ENCODE data around the gene GARNL3.

GARNL3 gene

GRCh38 chr9:127233550-127233949 is 31.0 kb upstream of the GARNL3 start:
- no peak for DNase-seq (ENCODE audit: low read depth)

DNA sequence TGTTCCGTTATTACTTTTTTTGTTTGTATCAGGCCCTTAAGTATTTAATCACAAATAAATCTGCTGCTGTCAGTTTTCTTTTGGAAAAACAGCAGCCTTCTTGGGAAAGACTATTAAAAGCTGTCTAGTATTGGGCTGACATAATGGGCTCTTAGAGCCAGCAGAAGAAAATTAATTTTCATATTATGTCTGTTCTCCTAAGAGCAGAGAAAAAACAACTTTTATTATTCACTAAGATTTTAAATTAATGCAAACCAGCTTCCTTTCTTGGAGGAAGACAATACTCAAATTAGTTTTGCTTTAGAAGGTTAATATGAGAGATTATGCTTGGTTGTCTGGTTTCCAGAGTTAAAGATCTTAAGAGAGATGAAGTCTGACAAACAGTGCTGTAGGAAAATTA is 30.6 kb upstream of the GARNL3 start:
- DNase-seq (ENCODE audit: low read depth), result no peak

DNA sequence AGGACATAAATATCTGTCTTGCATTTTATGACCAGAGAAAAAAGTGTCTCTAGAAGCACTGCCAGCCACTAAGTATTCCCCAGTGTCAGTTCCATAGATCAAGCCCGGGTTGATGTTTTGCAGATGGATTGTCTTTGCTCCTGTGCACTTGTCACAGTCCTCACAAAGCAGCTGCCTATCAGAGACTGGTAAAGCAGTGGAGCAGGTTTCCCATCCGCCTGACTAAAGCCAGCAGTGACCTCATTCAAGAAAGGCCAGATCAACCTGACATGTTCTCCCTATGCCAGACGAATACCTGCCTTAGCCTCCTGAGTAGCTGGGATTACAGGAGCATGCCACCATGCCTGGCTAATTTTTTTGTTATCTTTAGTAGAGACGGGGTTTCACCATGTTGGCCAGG is 26.8 kb upstream of the GARNL3 start:
- no peak for DNase-seq (ENCODE audit: low read depth)

GRCh38 chr9:127241354-127241753 is 23.2 kb upstream of the GARNL3 start:
- DNase-seq (ENCODE audit: low read depth), result no peak

DNA sequence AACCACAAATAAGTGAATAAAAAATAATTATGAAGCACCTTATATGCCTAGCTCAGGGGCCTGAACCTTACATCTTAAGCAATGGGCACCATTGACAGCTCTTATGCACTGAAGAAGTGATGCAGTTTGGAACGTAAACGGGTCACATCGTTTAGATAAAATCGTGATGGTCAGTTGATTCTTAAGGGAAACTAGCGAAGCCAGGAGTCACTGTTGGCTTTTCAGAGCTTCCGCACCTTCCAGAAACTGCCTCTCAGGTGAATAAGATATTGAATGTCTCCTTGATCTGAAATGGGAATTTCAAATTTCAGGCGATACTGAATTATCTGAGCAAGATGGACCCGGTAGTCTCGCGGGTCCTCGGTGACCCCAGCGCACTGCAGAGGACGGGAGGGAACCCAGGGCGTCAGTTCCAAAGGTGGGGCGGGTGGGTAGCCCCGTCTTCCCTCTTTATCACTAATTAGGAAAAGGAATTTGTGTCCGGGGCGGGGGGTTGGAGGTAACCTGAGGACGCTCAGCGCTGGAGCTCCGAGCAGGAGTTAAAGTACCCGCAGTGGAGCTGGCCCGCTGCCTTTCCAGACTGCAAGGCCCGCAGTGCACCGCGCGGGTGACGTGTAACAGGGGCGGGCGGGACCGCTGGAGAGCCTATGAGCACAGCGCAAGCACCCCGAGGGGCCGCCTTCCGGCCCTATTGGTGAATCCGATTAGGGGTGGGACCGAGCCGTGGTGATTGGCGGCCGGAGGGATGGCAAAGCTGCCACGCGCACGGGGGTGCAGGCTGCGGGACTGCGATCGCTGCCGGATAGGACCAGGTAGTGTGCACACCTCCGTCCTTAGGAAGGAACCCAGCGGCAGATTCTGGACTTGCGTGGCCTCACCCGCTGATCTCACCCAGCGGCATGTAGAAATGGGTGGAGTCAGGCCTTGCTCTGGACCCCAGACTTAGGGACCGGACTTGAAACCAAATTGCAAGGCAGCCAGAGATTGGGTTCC is 19.7 kb upstream of the GARNL3 start:
- DNase-seq (ENCODE audit: low read depth), result peak; percentile 83

DNA sequence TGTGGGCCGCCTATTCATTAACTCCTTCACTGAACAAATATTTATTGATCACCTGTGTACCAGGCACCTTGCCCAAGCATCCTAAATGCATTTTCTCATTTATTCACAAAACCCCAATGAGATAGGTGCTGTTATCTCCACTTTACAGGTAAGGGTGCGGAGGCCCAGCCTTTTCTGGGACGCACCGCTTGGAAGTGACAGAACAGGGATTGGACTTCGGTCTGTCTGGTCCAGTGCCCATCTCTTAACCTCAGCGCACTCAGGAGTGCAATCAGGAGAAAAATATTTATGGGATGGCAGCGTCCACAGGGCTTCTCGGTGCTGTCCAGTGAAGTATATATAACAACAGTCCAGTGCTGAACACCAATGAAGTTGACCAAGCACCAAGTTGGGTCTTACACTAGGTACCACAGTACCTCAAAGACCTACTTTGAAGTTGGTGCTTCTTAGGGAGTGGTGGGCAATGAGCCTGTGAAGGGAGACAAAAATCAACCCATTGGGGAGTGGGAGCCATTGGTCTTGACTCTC is 18.9 kb upstream of the GARNL3 start:
- no peak for DNase-seq (ENCODE audit: low read depth)

- DNase-seq (ENCODE audit: low read depth), result no peak
Measured at GRCh38 chr9:127248241-127248640, 16.3 kb upstream of the GARNL3 start.

GRCh38 chr9:127249877-127250276 is 14.7 kb upstream of the GARNL3 start:
- DNase-seq (ENCODE audit: low read depth), result no peak

DNA sequence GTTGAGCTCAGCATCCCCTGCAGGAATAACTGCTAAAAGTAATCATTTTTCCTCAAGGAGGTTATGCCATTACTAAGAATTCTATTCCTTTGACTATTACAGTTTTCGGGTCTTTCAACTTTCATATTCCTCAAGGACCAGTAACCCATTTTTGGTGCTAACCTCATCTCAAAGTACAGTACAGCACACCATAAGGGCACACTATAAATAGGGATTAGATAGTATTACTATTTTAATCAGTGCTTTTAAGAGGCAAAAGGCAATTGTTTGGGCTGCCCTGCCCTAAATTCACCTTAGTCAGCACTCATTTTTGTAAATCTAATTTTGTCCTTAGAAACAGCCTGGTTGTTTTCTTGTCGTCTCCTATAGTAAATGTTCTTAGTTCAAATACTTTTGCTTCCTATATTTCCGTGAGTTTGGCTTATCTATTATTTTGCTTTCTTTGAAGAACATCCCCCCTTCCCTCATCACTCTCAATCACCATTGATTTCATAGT is 13.6 kb upstream of the GARNL3 start:
- no peak for DNase-seq (ENCODE audit: low read depth)

GRCh38 chr9:127252410-127253318 is 11.9 kb upstream of the GARNL3 start:
- DNase-seq (ENCODE audit: low read depth), result no peak

DNA sequence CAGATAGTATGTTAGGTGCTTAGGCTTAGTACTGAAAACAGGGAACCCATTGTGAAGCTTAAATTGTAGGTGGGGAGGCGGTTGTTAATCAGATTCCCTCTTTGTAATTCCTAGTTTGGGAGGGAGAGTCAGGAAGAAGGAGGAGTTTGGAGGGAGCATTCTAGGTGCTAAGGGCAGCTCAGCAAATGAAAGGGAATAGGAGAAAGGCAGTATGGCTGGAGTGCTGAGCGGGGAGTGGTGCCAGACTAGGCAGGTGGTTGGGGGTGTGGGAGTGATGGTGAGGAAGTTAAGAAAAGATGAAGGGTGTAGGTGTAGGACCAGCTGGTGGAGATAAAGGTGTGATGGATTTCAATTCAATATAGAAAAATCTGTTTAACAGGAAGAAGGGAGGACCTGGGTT is 11.1 kb upstream of the GARNL3 start:
- no peak for DNase-seq (ENCODE audit: low read depth)

DNA sequence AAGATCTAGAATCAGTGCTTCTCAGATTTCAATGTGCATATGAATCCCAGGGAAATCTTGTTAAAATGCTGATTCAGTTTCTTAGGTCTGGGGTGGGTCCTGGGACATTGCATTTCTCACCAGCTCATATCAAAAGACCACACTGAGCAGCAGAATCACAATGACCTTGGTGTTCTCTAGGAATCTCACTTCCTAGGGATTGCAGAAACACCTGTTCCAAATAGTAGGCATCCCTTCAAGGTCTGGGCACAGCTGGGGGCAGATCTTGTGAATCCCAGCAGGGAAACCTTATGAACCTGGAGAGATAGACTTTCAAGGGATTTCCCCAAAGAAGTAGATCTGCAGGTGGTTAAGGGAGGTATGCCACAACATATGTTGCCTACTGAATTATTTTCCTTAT is 8.9 kb upstream of the GARNL3 start:
- DNase-seq (ENCODE audit: low read depth), result no peak

- no peak for DNase-seq (ENCODE audit: low read depth)
Measured at GRCh38 chr9:127256324-127256723, 8.2 kb upstream of the GARNL3 start.

- DNase-seq (ENCODE audit: low read depth), result no peak
Measured at GRCh38 chr9:127258606-127259471, 5.7 kb upstream of the GARNL3 start.

- DNase-seq (ENCODE audit: low read depth), result no peak
Measured at GRCh38 chr9:127262602-127263001, 2.0 kb upstream of the GARNL3 start.

GRCh38 chr9:127263237-127263636 is 1.3 kb upstream of the GARNL3 start:
- no peak for DNase-seq (ENCODE audit: low read depth)

- no peak for DNase-seq (ENCODE audit: low read depth)
Measured at GRCh38 chr9:127263664-127264063, 910 bp upstream of the GARNL3 start.

DNA sequence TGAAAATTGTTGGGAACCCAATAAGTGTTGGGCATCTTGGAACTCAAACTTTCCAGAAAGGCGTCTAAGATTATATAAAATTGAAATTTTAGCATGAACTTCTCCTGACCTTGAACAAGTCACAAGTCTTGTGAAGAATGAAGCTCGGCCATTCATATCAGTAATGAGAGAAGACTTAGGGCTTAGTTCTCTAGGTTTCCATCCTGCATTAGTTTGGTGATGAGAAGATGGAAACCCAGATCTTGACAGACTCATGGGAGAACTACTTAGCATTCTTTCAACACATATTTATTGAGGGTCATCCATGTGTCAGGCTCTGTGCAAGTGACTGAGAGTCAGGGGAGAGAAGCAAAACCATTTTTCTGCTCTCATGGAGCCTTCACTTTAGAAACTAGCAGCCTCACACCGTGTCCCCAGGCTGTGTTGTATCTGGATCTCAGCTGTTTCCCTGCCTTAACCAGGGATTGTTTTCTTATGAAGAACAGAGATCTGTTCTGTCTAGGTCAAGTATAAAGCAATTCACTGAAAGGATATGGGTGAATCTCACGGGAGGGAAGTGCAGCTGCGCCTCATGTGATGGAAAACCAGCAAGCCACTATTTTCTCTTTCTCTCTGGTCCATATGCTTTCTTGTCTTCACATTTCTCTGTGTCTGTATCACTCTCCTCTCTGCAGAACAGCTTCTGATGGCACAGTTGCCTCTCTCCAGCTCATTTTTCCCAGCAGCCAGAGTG is 3.4 kb downstream of the GARNL3 start:
- DNase-seq (ENCODE audit: low read depth), result no peak

DNA sequence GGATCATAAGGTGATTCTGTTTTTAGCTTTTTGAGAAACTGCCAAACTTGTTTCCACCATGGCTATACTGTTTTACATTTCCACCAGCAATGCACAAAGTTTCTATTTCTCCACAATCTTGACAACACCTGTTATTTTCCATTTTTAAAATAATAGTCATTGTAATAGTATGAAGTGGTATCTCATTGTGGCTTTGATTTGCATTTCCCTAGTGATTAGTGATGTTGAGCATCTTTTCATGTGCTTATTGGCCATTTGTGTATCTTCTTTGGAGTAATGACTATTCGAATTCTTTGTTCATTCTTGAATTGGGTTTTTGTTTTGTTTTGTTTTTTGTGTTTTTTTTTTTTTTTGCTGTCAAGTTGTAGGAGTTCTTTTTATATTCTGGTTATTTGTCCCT is 4.9 kb downstream of the GARNL3 start:
- no peak for DNase-seq (ENCODE audit: low read depth)

GRCh38 chr9:127273326-127273725 is 8.8 kb downstream of the GARNL3 start:
- DNase-seq (ENCODE audit: low read depth), result no peak

DNA sequence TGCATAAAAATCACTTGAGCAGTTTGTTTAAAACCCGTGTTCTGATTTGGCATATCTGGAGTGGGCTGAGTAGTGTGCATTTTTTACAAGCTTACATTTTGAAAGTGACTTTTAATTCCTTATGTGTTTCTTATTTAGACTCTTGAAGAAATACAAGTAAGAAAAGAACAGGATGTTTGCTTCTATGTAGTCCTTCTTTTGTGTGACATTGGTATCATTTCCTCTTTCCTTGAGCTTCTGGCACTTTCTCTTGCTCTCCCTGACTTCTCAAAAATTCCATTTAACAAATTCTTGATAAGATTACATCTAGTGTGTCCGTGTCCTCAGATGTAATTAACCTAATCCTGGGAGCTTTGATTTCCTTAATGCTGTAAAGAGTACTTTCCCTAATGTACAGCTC is 12.5 kb downstream of the GARNL3 start:
- DNase-seq (ENCODE audit: low read depth), result no peak

Data from GM04504 (cell line).